ENCODE results near the gene F2R.

F2R gene

DNA sequence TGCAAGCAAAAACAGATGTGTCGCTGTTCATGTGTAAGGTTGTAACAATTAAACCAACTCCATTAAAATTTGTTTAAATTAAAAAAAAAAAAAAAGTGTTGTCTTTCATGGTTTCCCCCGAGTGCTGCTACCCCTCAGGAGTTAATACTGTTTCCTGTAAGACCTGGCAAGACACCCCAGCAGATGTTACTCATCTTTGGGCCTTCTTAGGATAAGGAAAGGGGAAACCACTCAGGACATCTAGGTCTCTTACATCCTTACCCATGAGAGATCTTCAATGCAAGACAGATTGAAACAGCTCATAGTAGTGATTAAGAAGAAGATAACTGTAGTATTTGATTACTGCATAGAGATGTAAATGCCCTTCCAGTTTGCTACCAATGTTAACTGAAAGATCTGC, 33.5 kb upstream of the F2R start:
- H3K4me3 ChIP-seq (ENCODE audit: low read depth, low read length): no peak overlapping the region
- no peaks in the 10 kb centered on the region for H3K27me3 ChIP-seq (ENCODE audit: insufficient read depth, low read depth, severe bottlenecking)
- H3K27ac ChIP-seq: no peak overlapping the region
- no peak for DNase-seq
- TF ChIP-seq, protein P1, sequence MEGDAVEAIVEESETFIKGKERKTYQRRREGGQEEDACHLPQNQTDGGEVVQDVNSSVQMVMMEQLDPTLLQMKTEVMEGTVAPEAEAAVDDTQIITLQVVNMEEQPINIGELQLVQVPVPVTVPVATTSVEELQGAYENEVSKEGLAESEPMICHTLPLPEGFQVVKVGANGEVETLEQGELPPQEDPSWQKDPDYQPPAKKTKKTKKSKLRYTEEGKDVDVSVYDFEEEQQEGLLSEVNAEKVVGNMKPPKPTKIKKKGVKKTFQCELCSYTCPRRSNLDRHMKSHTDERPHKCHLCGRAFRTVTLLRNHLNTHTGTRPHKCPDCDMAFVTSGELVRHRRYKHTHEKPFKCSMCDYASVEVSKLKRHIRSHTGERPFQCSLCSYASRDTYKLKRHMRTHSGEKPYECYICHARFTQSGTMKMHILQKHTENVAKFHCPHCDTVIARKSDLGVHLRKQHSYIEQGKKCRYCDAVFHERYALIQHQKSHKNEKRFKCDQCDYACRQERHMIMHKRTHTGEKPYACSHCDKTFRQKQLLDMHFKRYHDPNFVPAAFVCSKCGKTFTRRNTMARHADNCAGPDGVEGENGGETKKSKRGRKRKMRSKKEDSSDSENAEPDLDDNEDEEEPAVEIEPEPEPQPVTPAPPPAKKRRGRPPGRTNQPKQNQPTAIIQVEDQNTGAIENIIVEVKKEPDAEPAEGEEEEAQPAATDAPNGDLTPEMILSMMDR (IDR thresholded peaks at IDR 0.05; ENCODE audit: low read depth, low read length): no peak
- H3K36me3 ChIP-seq: peaks cover 4% of the 10 kb centered on the region
- no peaks in the 10 kb centered on the region for H3K9me3 ChIP-seq (ENCODE audit: severe bottlenecking)

- no peak for DNase-seq
- Histone ChIP-seq H3K27ac (no peak overlapping the region), H3K9me3 (ENCODE audit: severe bottlenecking) (no peaks in the 10 kb centered on the region), H3K4me3 (ENCODE audit: low read depth, low read length) (no peak overlapping the region), H3K27me3 (ENCODE audit: insufficient read depth, low read depth, severe bottlenecking) (no peaks in the 10 kb centered on the region), H3K36me3 (peaks cover 4% of the 10 kb centered on the region)
- TF ChIP-seq, protein P1 (IDR thresholded peaks at IDR 0.05; ENCODE audit: low read depth, low read length): no peak
These were observed 31.9 kb upstream of the F2R start for GRCh38 chr5:76683816-76684731.

GRCh38 chr5:76684756-76685519, 31.0 kb upstream of the F2R start:
- H3K9me3 ChIP-seq (ENCODE audit: severe bottlenecking): no peaks in the 10 kb centered on the region
- no peak overlapping the region for H3K4me3 ChIP-seq (ENCODE audit: low read depth, low read length)
- H3K27me3 ChIP-seq (ENCODE audit: insufficient read depth, low read depth, severe bottlenecking): no peaks in the 10 kb centered on the region
- no peak for DNase-seq
- TF ChIP-seq, protein P1 (IDR thresholded peaks at IDR 0.05; ENCODE audit: low read depth, low read length): no peak
- H3K27ac ChIP-seq: no peak overlapping the region
- peaks cover 4% of the 10 kb centered on the region for H3K36me3 ChIP-seq

DNA sequence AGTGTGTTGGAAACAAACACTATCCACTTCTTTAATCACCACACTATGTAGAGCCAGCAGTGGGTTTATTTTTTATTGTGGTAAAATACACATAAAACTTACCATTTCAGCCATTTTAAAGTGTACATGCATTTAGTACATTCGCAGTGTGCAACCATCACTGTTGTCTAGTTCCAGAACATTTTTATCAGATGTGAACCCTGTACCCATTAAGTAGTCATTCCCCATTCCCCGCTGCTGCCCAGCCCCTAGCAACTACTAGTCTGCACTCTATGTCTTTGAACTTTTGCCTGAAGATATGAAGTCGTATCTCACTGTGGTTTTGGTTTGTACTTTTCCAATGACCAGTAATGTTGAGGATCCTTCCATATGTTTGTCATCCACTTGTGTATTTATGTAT, 30.2 kb upstream of the F2R start:
- no peaks in the 10 kb centered on the region for H3K27me3 ChIP-seq (ENCODE audit: insufficient read depth, low read depth, severe bottlenecking)
- H3K27ac ChIP-seq: no peak overlapping the region
- peaks cover 4% of the 10 kb centered on the region for H3K36me3 ChIP-seq
- TF ChIP-seq, protein P1 (IDR thresholded peaks at IDR 0.05; ENCODE audit: low read depth, low read length): no peak
- H3K4me3 ChIP-seq (ENCODE audit: low read depth, low read length): no peak overlapping the region
- H3K9me3 ChIP-seq (ENCODE audit: severe bottlenecking): no peaks in the 10 kb centered on the region
- no peak for DNase-seq

- no peaks in the 10 kb centered on the region for H3K9me3 ChIP-seq (ENCODE audit: severe bottlenecking)
- no peak for DNase-seq
- H3K27ac ChIP-seq: no peak overlapping the region
- H3K4me3 ChIP-seq (ENCODE audit: low read depth, low read length): no peak overlapping the region
- TF ChIP-seq, protein P1 (IDR thresholded peaks at IDR 0.05; ENCODE audit: low read depth, low read length): no peak
- peaks cover 4% of the 10 kb centered on the region for H3K36me3 ChIP-seq
- no peaks in the 10 kb centered on the region for H3K27me3 ChIP-seq (ENCODE audit: insufficient read depth, low read depth, severe bottlenecking)
These were observed 27.7 kb upstream of the F2R start for GRCh38 chr5:76688212-76688611.
